HPDE6-E6E7 (cell line): ENCODE data around the gene CXCR5.
A peak's percentile ranks its signal among the peaks of the same experiment; 100 is the strongest.

Experiments used
- DNase-seq: peaks from one replicate; pipeline ENCODE4 v3.0.0; 2011; ENCODE audit warnings: missing footprints; ENCODE audit errors: extremely low spot score

CXCR5 gene

GRCh38 chr11:118912742-118913410 is 29.2 kb downstream of the CXCR5 start:
- no peak for DNase-seq

GRCh38 chr11:118913411-118914125 is 29.9 kb downstream of the CXCR5 start:
- no peak for DNase-seq

- DNase-seq: no peak
These were observed 30.7 kb downstream of the CXCR5 start for GRCh38 chr11:118914178-118914918.

GRCh38 chr11:118914987-118915386 is 31.3 kb downstream of the CXCR5 start:
- DNase-seq: no peak

GRCh38 chr11:118915396-118915795 is 31.7 kb downstream of the CXCR5 start:
- DNase-seq: no peak

DNA sequence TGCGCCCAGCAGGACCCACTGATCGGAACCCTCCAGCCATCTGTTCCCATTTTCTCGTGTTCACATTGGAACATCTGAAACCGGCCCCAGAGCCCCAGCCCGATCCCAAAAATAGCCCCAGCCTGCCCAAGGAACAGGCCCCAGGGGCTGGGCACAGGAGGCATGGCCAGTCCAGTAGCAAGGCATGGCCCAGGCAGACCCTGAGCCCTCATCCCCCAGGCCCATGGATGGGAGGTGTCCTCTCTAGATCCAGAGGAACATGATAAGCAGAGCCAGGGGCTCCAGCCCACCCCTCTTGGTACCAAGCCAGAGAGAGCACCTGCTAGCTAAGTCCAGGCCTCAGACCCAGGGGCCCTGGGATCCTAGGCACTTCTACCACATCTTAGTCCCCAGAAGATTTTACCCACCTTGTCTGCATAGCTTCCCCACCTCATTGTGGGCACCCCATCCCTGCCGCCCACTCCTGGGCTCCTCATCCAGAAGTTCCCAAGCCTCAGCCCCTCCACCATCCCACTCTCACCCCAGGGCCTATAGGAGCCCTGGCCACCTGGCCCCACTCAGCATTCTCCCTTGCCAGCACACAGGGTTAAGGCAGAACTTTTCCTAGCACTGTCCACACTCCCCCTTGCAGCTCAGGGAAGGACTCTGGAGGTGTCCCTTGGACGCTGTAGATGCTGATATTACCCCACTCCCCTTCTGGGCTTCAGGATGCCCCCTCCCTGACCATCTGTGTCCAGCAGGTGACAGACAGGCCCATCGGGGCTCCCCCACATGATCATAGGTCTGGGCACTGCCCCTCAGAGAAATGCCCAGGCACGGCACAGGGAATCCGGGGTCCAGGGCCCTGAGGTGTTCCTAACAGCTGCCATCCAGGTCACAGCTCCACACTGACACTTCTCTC is 32.5 kb downstream of the CXCR5 start:
- no peak for DNase-seq

DNA sequence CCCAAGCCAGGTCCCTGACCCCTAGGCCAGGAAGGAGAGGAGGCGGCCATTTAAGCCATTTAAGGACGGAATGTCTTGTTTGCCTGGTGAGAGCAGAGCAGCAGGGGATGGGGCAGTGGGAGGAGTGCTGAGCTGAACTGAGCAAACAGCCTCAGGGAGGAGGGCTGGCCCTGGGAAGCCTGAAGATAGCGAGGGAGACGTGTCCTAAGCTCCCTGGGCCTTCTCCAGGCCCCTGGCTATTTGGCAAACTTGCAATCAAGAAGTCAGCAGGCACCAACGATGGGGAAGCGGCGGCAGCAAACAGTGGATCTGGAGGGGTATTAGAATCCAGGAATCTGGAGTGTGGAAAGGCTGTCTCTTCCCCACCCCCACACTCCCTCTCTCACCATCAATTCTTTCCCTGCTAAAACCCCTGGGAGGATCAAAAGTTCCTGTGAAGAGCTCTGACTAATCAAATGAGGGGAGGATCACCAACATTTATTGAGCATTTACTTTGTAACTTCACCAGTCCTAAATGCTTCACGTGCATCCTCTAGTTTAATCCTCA is 33.2 kb downstream of the CXCR5 start:
- no peak for DNase-seq

DNA sequence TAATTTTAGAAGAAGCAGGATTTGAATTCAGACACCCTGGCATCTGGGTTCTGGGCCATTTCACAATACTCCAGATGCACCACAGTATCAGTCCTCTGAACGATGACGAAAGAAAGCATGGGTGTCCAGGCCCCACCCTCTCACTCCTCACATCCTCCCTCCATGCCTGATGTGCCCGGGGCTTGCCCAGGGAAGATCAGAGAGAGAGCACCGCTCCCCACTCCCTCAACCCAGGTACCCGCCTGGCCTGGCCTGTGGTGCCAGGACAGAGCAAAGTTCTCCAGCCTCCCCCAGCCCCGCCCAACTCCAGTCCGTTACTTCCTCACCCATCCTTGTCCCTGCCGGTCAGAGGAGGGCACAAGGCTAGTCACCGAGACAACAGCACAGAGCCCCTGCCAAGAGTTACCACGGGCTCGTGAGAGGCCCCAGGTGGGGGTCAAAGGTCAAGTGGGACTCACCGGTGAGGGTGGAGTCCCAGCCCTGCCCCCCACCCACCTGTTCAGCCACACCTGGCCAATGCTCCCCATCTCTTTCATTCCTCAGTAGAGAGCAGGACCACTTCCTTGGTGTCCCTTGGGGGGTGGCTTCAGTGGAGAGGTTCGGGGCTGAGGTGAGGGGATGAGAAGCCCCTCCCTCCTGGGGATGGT is 33.9 kb downstream of the CXCR5 start:
- peak; percentile 47 for DNase-seq

DNA sequence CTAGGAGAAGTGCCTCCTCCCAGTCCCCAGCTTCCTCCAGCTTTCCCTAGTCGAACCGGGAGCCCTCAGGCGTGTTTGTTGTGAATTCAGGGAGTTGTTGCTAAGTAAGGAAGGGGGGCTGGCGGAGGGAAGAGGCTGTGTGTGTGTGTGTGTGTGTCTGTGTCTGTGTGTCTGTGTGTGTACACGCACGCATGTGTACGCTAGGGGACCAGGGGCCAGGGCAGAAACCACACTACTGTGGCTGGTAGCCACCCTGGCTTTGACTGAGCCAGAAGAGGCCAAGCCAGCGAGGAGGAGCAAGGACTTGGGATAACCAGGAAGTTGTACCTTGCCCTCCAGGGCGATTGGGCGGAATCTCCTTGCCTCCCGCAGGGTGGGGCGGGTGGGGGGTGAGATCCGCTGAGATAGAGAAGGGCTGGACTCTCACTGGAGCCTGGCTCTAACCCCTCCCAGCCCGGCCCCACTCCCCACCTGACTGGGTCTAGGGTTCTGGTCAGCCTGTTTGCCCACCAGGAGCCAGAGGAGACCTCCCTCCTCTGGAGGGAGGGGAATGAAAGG is 34.5 kb downstream of the CXCR5 start:
- DNase-seq: no peak

GRCh38 chr11:118918686-118919280 is 35.1 kb downstream of the CXCR5 start:
- no peak for DNase-seq

DNA sequence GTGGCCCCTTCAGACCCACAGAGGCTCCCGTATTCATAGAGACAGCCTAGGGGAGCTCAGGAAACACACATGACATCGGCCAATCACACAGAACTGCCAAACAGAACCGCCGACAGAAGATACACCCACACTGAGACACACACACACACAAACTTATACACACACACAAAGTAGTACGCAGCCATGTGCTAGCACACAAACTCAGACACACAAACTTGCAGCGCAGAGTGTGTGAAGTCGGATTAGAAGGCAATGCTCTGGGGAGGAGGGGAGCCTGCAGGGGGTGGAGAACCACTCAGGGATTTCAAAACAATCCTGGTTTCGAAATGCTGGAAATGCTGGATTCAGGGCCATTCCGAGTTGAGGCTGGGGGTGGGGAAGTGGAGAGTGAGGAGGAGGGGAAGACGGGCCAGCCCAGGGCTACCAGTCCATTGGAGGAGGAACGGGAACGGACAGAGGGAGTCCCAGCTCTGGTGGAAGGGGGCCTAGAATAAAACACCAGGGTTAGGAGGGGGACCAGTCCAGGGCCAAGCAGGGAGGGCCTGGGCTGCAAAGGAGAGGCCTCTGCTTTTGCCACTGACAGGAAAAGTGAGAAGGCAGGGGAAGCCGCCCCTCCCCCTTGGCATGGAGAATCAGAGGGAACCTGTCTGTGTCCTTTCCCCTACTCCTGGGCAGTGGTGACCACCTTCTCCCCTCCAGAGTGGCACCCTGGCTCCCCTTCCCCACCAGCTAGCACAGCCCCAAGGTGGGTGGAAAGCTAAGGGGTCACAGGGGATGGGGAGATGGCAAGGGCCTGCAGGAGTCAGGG is 37.6 kb downstream of the CXCR5 start:
- peak; percentile 43 for DNase-seq

DNA sequence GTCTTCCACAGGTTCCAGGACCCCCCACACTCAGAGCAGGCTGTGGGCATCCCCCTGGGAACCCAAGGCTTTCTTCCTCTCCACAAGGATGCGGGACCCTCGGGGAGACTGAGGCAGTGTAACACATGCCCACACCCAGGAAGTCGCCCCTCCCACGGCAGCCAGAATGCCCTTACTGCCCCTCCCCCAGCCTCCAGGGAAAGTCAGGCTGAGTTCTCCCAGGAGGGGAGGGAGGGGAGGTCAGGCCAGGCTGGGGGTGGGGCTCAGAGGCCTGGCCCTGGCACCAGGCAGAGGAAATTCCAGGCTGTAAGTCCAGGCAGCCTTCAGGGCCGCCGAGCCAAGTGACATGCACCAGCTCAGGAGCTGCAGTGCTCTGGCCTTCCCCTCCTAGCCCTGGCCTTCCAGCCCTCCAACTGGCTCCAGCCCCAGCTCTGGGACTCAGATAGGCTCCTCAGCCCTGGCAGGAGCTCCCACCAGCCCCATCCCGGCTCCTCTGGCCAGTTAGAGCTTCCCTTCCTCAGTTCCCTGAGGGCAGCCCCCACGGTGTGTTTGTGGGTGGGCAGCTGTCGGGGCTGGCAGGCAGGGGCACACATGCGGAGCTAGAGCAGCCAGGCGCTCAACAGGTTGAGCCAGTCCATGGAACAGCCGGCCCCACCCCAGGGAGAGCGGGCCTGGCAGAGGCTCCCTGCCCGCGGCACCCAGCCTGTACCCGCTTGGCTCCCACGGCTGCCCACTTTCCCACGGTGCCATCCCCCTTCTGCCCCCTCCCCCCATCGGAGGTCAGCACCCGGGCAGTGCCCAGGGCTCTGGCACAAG is 38.4 kb downstream of the CXCR5 start:
- DNase-seq: peak; percentile 48

- DNase-seq: no peak
These were observed 39.3 kb downstream of the CXCR5 start for GRCh38 chr11:118922745-118923627.

- no peak for DNase-seq
These were observed 40.3 kb downstream of the CXCR5 start for GRCh38 chr11:118923721-118924587.

- no peak for DNase-seq
These were observed 41.2 kb downstream of the CXCR5 start for GRCh38 chr11:118924591-118925585.
